Mesenteric fat pad (tissue), 1 donor: ENCODE measurements around the gene FAM177A1. TPM values are rescaled to one million over a fixed set of nuclear protein-coding genes. Genes with fewer than 3 reads are reported as not detected.
"Not testable (repeated sequence)": the region's sequence is repeated elsewhere in the genome, so short reads cannot be mapped to it uniquely, and the experiment has no call there.

Experiments
- DNase-seq: peaks from one replicate; pipeline ENCODE4 v3.0.0-alpha.2; 2020; ENCODE audit warnings: low spot score
- total RNA-seq: library from RNA; stranded (reverse); fragmentation: NEBNext Ultra II Directional; extraction: Animal tissue kit (Norgen Biotek cat#: 25700); gene quantifications from one replicate; pipeline ENCODE4 v1.2.1, GENCODE V29; 2021
- donor health status: DM: yes; HTN: yes; CAD: no.

Gene FAM177A1
- total RNA-seq, 1 donor from 2014 or later: 58.4 TPM

DNA sequence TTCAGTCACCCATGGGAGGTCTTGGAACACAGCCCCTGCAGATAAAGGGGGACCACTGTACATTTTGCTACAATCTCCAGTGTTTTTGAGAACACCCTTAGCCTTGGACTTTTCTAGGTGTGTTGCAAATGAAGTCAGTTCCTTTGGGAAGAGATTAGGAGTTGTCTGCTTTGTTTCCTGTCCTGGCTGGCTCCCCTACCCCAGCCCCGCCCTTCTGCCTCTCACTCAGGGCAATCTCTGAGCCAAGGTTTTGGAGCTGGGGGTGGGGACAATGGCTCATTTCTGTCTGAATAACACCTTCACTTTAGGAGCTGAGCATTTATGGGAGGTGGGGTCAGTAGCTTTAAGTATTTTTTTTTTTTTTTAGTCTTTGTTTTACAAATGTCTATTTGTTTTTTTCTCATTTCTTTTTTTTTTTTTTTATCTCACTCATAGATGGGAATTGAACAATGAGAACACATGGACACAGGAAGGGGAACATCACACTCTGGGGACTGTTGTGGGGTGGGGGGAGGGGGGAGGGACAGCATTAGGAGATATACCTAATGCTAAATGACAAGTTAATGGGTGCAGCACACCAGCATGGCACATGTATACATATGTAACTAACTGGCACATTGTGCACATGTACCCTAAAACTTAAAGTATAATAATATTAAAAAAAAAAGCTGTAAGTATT lies 15.2 kb downstream of the FAM177A1 start:
- DNase-seq: not testable (repeated sequence)

GRCh38 chr14:35065731-35066130 lies 19.7 kb downstream of the FAM177A1 start:
- not testable (repeated sequence) for DNase-seq

DNA sequence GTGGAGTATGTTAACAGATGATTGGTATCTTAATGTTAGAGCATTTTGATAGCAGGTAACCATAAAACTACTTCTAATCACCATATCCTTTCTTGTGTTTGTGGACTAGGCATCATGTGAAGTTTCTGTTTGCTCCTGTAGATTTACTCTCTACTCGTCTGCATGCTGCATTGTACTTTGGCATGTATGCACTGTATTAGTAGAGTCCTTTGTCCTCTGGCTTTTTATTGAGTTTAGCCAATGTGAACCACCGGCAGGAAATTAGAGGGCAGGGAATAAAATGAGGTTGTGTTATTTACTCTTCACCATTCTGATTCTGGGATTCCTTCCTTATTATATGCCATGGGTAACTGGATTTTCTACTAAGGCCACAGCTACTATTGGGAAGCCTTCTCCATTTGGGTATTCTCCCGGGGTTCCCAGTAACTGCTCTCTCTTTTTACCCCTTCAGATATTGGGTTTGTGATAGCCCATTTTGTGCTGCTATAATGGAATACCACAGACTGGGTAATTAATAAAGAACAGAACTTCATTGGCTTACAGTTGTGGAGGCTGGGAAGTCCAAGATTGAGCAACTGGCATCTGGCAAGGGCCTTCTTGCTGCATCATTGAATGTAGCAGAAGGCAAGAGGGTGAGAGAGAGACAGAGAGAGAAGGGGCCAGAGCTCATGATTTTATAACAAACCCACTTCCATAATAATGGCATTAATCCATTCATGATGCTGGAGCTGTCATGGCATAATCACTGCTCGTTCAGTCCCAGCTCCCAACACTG lies 22.4 kb downstream of the FAM177A1 start:
- no peak for DNase-seq

DNA sequence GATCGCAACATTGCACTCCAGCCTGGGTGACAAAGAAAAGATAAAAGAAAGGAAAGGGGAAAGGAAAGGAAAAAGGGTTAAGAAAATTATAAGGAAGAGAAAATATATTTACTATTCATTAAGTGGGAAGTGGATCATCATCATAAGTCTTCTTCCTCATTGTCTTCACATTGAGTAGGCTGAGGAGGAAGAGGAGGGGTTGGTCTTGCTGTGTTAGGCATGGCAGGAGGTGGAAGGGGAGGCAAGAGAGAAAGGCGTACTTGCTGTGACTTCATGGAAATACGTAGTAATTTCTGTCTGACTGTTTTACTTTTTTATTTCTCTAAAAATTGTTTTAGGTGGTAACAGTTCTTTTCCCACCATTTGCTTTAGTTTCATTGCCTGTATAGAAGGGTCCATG lies 26.2 kb downstream of the FAM177A1 start:
- DNase-seq: no peak

DNA sequence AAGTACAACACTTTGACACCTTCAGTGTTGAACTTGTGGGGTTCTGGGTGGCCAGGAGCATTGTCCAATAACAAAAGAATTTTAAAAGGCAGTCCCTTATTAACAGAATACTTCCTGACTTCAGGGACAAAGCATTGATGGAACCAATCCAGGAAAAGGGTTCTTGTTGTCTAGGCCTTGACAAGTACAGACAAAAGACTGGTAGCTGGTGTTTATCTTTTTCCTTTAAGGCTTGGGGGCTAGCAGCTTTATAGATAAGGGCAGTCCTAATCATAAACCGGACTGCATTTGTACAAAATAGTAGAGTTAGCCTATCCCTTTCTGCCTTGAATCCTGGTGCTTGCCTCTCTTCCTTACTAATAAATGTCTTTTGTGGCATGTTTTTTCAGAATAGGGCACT lies 27.4 kb downstream of the FAM177A1 start:
- DNase-seq: no peak

- DNase-seq: no peak
Observed at GRCh38 chr14:35078082-35078481, 32.0 kb downstream of the FAM177A1 start.

DNA sequence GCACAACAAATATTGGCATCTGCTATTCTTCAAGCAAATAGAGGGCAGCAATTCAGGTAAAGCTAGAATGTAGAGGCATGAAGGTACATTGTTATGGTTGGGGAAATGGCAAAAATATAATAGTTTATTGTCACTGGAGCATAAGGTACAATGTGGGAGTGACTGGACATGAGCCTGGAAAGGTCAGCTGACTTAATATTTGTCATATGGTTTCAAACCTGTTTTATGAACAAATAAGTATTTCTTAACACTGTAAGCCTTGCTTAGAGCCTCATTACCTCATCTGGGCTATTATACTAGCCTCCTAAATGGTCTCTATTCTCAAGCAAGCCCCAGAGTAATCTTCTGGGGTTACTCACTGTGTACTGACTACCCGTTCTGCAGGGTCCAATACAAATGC lies 33.7 kb downstream of the FAM177A1 start:
- DNase-seq: no peak

GRCh38 chr14:35083530-35084150 lies 37.6 kb downstream of the FAM177A1 start:
- DNase-seq: no peak

GRCh38 chr14:35085441-35085840 lies 39.4 kb downstream of the FAM177A1 start:
- no peak for DNase-seq

GRCh38 chr14:35088514-35088913 lies 42.4 kb downstream of the FAM177A1 start:
- no peak for DNase-seq

GRCh38 chr14:35094645-35095044 lies 48.6 kb downstream of the FAM177A1 start:
- DNase-seq: not testable (repeated sequence)

GRCh38 chr14:35107866-35108265 lies 61.8 kb downstream of the FAM177A1 start:
- no peak for DNase-seq

GRCh38 chr14:35112641-35113040 lies 66.6 kb downstream of the FAM177A1 start:
- DNase-seq: no peak

DNA sequence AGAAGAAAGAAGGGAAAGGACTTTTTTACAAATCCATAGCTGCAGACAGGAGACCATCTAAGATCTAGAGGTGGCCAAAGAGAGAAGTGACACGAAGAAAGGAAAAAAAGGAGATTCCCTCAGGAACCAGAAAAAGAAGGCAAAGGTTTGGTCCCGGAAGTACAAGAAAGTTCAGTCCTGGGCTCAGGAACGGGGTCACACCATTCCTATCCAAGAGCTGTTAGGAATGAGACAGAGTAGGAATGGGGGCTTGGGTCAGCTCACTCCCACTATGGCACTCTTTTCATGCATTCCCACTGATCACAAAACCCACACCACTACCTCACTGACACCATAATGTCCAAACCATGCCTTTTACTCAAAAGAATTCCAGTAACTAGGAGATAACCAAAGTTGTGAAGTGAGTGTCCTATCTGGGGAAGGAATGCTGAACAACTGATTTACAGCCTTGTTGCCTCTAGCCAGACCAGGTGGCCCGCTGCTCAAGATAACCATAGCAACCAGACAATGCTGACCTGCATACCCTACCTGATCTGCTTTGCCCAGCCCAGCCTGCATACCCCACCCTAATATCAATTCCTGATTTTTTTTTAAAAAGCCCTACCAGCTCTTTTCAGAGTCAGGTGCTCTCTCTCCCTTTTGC lies 67.4 kb downstream of the FAM177A1 start:
- DNase-seq: no peak

GRCh38 chr14:35114036-35114435 lies 68.0 kb downstream of the FAM177A1 start:
- DNase-seq: no peak

GRCh38 chr14:35116242-35116641 lies 70.2 kb downstream of the FAM177A1 start:
- DNase-seq: no peak

GRCh38 chr14:35117112-35117511 lies 71.0 kb downstream of the FAM177A1 start:
- no peak for DNase-seq

DNA sequence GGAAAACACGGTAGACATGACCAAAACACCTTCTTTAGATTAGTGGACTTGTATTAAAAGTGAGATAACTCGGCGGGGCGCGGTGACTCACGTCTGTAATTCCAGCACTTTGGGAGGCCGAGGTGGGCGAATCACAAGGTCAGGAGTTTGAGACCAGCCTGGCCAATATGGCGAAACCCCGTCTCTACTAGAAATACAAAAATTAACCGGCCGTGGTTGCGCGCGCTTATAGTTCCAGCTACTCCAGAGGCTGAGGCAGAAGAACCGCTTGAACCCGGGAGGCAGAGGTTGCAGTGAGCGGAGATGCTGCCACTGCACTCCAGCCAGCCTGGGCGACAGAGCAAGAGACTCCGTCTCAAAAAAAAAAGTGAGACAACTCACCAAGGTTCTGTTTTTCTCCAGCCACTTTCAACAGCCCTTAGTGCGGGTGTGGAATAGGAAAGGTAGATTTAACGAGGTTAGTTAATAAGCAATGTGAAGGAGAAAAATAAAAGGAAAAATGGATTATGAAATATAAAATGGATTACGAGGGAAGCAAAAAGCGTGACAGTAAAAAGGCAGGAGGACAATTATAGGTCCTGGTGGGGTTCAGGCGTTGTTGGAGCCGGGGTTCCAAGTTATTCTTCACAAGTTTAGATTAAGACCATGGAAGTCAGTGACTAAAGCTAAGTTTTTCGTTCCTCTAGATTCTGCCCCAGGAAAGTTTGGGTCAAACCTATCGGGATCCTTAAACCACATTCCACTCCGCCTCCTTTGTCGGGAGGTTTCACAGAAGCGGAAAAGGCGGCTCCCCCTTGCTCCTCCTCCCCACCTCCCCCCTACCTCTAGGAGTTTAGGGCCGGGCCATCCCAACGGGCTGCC lies 75.2 kb downstream of the FAM177A1 start:
- no peak for DNase-seq

- peak; percentile 96 for DNase-seq
Observed at GRCh38 chr14:35121887-35122695, 76.0 kb downstream of the FAM177A1 start, which contains the start of the genes PPP2R3C and PRORP. PPP2R3C (minus strand) TSS chr14:35121990; CDS start chr14:35121959, 31 bp downstream. PRORP (plus strand) TSS chr14:35122552; CDS start chr14:35123246, 694 bp downstream.
